ENCODE results near the gene TMEM63C.

The TMEM63C gene

DNA sequence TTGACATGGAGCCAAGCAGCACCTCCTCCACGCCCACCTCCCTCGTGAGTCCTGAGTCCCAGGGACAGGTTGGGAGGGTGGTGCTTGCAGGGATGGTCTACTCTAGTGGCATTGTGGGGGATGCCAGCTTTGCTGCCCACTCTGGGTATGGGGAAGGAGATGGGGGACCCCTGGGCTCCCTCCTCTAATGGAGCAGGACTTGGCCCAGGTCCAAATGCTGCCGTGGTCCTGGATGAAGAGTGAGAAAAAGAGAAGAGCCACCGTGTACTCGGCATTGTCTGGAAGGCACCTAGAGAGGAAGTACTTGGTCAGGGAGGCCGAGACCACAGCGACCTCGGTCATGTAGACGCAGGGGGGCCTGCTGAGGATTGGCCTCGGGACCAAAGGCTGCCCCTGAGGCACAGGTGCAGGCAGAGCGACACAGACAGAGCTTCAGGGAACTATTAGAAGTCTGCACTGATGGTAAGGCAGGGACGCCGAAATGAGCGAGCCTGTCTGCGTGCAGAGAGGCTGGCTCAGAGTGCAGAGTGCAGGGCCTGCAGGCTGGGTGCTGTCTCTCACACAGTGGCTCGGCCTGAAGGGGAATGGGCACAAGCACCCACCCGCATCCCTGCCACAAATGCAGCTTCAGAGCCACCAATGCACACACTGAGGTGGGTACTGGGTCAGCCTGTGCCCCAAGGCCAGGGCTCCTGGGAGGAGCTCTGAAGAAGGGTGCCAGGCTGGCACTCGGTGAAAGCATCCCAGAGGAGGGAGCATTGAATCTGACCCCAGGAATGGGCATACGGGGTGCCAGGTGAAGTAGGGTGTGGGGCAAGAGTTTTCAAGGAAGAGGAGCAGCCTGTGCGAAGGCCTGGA is 72.0 kb downstream of the TMEM63C start:
- DNase-seq (ENCODE audit: low read depth in 3 of 3): no peak

DNA sequence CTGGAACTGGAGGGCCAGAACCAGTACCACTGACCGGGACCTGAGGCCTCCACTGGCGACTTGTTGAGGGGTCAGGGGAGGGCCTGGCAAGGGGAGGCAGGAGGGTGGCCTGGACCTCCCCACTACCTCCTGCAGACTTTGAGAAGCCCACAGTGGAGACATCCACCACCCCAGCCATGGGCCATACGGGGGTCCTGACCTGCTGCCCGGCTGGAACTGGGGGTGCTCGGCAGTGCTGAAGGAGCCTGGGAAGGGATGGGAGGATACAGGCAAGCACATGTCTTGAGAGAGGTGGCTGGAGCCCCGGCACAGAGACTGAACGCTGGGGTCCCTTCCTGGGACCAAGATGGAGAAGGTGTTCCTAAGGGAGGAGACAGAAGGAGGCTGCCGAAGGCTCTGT is 75.1 kb downstream of the TMEM63C start:
- no peak for DNase-seq (ENCODE audit: low read depth in 3 of 3)

DNA sequence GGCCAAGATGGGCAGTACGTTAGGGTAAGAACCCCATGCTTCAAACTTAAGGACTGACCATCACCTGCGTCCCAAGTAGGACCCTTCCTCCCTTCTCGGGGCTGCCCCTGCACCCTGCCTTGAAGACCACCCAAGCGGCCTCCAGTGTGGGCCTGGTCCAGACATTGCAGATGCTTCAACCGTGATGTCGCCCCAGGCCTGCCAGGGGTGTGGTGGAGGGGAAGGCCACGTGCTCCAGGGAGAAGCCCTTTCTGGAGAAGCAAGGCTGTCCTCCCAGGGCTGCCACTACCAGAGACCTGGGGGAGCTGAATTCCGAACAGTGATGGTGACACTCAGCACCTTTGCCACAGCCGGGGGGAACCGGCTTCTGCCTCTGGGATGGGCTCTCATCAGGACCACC is 76.1 kb downstream of the TMEM63C start:
- no peak for DNase-seq (ENCODE audit: low read depth in 3 of 3)

DNA sequence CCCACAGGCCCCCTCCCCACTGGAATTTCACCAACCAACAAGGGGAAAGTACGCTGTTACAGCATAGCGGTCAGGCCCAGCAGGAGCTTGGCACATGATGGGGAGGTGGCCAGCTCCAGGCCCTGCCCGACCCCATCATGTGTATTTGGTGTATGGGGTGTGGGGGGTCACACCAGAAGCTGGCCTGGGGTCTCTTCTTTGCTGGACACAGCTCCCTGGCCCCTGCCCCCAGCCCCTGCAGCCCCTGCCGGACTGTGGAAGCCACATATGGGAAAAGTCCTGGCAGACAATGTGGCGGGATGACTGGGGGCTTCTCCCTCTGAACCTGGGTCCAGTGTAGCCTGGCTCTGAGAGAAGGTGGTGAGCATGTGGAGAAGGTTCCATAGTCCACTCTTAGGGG is 77.0 kb downstream of the TMEM63C start:
- no peak for DNase-seq (ENCODE audit: low read depth in 3 of 3)

DNA sequence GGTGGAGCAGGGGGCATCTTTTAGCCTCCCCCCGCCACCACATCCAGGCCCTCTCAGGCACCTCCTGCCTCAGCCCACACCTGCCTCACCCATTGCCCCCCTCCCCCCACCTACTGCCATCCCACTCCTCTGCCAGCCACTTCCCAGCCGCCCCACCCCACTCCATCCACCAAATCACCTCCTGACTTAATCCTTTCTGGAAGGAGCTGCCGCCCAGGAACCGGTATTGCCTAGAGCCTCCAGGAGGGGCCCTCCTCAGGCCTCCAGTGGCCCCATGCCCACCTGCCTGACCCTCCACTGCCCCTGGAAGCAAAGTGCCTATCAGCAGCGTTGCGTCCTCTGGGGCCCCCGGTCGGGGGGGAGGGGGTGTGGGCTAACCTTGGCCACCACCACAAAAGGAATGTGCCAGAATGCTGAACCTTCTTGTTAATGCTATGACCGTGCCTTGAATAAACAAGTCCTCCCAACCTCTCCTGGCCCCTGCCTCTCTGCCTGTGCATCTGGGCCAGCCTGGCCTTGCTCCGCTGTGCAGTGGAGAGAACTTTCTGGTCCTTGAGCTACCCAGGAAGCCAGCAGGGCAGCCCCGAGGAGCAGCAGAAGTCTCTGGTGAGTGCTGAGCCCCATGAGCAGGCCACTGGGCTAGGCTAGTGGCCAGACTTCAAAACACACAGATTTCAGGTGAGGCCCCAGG is 77.6 kb downstream of the TMEM63C start:
- no peak for DNase-seq (ENCODE audit: low read depth in 3 of 3)

DNA sequence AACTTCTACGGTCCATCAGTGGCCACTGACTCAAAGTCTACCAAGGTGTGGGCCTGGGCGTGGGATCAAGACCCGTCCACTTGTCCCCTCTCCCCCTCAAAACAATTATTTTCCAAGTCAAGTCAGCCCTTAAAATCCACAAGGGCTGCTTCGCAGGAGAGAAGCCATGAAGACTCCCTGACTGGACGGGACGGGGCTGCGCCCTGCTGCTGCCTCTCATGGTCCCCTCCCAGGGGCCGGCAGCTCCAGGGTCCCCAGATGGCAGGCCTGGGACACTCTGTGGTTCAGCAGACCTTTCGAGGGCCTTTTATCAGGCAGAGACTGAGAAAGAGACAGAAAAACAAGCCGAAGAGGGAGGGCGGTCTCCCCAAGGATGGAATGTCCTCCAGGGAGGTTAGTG is 78.6 kb downstream of the TMEM63C start:
- DNase-seq (ENCODE audit: low read depth in 3 of 3): no peak

DNA sequence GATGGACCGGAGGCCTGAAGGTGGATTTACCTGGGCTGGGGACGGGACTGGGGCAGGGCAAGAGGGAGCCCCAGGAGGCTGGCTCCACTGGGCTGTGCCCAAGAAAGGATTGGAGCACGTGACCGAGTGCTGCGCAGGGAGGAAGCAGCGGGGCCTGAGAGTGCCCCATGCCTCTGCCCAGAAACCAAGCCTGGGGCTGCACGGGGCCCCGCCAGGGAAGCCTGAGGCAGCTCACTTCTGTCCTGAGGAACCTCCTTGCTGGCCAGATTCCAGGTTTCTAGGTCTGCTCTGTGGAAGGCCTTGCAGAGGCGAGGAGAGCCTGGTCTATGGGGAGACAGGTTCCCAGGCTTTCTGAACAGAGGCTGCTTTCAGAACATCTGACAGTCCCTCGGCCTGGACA is 79.0 kb downstream of the TMEM63C start:
- no peak for DNase-seq (ENCODE audit: low read depth in 3 of 3)

DNA sequence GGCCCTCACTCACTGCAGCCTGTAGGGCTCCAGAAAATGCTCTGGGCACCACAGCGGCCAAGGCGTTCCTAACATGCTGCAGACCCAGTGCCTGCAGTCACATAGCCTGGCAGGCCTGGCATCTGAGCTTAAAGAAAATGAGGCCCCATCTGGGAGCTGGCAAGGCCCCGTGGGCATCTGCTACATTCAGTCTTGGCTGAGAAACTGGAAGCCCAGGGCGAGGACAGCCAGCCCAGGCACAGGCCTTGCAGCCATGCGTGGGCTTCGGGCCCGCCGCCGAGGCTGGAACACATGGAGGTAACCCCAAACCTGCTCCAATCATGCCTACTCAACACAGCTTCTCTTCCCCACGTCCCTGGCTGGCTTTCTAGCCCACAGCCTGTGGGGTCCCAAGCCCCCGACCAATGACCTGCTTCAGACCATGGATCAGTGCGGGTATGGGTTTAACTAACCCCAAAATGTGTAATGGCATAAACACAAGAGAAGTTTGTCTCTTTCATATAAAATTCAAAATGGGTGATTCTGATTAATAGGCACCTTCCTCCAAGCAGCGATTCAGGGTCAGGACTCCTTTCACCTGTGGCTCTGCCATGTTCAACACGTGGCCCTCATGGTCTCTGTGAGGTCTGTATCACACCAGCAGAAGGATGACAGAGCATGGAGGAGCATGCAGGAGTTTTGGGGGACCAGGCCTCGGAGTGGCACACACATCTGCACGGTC is 83.0 kb downstream of the TMEM63C start:
- DNase-seq (ENCODE audit: low read depth in 3 of 3): no peak

DNA sequence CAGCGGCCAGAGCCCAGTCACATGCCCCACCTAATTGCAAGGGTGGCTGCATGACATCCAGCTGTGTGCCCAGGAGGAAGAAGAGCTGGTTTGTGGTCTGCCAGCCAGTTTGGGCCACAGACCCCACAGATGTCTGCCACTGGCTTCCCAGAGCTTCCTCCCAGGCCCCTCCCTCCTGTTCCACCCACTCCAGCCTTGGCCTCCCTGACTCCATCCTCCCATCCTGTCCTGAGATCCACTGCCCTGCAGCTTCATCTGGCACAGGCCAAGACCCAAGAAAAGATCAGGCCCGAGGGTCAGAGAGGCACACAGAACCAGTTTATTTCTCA is 83.6 kb downstream of the TMEM63C start:
- DNase-seq (ENCODE audit: low read depth in 3 of 3): no peak

DNA sequence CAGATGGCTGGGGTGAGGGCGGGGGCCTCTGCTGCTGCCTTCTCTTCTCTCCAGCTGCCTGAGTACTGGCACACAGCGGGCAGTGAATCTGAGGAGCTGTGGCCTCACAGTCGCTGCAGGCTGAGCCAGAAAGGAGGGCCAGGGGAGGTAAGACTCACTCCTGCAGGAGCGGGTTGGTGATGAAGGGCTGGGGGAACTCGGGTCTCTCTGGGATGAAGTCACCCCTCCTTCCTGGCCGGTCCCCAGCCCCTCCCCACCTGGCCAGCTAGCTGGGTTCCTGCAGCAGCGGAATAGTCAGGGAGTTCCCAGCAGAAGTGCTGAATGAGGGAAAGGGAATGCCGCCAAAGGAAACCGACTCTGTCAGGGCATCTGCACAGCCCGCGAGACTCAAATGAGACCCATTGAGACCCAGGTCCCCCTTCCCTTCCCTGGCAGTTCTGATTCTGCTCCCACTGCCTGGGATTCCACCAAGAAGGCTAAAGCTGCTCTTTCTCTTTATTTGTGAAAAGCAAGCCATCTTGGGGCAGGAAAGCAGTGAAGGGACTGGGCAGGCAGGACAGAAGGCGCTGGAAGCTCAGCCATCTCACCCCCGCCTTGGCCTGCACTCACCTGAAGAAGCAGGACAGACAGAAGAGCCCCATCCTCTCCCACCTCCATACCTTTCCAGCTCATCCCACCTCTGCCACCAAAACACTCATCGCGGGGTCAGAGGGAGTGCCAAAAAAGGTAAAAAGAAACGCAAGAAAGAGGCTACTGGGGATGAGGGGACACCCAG is 84.2 kb downstream of the TMEM63C start:
- DNase-seq (ENCODE audit: low read depth in 3 of 3): no peak

DNA sequence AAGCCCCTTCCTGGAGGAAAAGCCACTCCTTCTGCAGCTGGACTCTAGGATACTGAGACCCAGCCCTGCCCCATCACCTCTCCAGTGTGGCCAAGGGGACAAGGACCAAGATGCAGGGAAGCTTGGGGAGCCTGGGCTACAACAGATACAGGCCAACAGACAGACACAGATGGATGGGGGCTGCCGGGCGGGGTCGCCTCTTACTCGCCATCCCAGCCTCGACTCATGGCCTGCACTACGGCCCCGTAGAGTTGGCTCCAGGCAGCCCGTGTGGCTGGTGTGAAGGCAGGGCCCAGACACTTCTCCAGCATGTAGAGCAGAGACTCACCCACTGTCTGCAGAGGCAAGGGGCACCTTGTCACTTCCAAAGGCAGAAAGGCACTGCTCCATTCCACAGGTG is 84.7 kb downstream of the TMEM63C start:
- no peak for DNase-seq (ENCODE audit: low read depth in 3 of 3)

DNA sequence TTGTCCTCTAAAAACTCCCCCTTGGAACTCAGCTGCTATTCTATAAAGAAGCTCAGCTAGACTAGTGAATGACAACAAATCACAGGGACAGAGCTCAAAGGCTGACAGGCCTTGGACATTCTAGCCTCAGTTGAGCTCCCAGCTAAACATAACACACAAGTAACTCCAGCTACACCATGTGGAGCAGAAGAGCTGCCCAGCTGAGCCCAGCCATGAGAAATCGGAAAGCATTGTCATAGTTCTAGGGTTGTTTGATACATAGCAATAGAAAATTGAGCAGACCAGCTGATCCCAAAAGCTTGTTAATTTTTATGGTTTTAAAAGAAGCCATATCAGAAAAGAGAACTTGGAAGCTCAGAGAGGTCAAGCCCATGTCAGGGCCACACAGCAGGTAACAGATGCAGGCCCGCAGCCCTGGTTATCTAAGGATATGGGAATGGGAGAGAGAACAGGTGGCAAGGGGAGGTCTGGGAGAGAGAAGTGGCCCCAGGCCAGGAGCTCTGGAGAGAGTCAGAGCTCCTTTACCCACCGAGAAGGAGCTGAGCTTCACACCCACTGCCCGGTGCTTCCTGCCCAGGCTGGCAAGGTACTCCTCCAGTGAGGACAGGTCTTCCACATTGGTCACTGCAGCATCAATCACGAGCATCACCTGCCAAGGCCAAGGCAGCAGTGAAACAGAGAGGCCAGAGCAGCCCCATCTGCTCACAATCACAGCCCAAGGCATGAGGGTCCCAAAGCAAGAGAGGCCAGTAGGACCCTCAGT is 86.5 kb downstream of the TMEM63C start:
- no peak for DNase-seq (ENCODE audit: low read depth in 3 of 3)

DNA sequence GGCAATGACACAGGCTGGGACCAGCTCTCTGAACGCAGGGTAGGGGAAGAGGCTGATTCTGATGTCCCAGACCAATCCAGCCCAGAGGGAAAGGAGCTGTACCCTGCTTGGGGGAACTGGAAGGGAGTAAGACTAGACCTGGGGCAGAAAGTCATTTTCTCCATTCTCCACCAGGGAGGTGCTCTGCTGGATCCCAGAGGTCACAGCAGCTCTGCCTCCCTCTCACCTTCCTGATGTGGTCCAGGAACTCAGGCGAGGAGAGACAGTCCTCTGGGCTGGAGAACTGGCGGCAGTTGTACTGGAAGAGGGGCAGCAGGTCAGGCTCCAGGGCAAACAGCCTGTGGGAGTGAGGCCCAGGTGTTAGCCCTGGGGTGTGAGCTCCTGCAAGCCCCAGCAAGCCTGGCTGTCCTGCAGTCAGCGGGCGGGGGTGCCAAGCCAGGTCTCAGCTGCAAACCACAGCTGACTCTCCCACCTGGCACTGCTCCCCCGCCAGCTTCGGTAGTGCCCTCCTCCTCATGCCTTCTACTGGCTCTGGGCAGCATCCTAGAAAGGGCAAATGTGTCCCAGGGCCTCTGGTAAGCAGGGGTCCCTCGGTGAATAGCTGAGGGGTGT is 87.5 kb downstream of the TMEM63C start:
- DNase-seq (ENCODE audit: low read depth in 3 of 3): no peak

DNA sequence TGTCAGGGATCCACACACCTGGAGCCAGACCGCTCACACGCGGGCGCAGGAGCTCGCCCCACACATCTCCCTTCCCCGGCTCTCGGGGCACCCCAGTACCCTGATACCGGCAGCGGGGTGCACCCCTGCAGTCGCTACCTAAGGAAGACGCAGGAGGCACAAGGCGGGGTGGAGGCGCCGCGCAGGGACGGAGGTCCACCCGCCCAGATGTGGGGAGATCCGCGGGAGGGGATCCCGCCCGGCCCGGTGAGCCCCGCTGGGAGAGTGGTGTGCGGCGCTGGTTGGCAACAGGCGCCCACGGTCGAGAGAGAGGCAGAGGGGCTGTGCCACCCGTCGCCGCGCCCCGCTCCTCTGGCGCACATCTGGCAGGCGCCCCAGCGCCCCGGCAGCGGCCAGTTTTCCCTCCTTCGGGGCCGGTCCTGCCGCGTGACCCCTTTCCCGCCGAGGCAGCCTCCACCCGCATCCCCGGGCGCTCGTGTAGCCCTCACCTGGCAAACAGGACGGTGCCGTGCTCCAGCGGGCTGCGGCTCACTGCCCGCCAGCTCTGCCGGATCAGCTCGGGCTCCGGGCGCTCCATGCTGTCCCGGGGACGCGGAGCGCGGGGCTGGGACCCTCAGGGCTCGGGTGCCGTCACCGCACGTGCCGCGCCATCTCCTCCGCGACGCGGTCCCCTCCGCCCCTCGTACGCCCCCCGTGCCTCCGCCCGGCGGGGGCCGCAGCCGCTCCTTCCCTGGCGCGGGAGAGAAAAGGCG is 88.9 kb downstream of the TMEM63C start:
- no peak for DNase-seq (ENCODE audit: low read depth in 3 of 3)

DNA sequence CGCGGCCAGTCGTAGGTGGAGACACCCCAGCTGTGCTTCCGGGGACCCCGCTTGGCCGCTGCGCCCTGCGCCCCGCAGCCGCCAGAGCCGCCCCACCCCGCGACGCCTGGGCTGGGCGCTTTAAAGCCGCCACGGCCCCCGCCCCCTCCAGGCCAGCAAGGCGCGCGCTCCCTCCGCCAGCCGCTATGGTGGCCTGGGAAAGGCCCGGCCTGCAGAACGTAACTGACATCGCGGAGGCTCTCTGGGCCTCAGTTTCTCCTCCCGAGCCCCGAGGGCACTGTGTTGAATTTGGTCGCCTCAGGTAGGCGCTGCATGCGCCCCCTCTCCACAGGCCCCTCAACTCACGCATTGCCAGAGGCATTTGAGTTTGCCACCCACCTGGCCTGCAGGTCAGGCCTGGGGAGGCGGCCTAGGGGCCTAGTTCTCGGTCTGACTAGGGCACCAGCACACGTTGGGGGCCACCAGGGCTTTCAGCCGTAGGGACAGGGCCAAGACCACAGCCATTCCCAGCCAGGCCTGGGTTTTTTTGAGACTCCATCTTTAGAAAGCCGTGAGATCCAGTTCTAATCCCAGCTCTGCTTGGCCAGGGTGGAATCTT is 89.6 kb downstream of the TMEM63C start, which contains the start of gene NGB:
TSS of gene NGB (minus strand) at position 94 of the 598 bp plus-strand sequence. CDS start 269 bp downstream, outside the sequence.
- DNase-seq (ENCODE audit: low read depth in 3 of 3): no peak

DNA sequence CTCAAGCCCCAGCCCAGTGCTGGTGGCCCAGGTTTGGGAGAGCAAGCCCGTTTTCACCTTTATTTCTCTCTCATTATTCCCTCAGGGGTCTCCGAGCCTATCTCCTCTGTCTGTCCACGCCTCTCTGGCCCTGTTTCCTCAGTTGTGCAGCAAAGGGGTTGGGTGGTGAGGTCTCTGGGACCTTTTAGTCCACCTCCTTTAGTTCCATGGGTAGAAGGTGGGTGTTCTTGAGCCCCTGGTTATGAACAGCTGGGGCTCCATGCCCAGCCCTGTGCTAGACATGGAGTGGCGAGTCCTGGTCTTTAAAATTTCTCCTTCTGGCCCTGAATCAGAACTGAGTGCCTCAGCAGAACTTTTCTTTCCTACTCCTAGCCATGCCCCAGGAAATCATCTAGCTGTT is 90.7 kb downstream of the TMEM63C start:
- DNase-seq (ENCODE audit: low read depth in 3 of 3): no peak

DNA sequence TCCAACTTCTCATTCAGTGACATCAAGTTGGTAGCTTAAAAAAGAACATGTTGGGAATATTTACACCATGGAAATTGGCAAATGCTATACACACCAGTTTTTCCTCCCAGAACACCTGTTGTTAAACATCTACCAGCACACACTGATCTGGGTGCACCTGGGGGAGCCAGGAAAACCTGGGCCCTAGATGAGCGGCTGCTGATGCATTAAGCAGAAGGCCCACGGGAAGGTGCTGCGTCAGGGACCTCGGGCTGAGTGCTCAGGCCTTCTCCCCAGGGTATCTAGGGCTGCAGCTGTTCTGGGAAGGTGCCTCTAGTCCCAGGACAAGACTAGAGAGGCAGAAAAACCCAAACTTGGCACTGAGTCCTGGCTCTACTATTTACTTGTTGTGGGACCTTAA is 92.2 kb downstream of the TMEM63C start:
- no peak for DNase-seq (ENCODE audit: low read depth in 3 of 3)

DNA sequence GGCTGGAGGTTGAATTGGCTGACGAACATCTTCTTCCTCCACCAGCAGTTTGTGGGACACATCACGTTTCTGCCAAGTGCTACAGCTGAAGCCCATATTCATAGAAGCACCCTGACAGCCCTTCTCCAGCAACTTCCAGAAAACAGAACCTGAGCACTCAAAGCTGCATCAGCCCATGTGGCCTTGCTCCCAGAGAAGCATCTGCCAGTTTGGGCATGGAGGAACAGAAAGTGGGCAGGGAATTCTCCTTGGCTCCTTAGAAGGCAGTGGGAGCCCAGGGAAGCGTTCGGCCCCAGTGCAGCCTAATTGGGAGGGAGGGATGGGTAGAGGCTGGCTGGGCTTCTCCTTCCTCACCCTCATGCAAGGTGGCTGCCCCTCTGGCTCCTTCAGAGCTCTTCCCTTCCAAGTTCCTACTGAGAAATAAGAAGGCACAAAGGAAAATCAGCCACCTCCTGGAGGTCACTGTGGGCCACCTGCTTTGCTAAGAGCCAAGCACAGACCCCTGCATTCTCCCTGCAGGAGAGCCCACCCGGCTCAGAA is 93.5 kb downstream of the TMEM63C start:
- DNase-seq (ENCODE audit: low read depth in 3 of 3): no peak

DNA sequence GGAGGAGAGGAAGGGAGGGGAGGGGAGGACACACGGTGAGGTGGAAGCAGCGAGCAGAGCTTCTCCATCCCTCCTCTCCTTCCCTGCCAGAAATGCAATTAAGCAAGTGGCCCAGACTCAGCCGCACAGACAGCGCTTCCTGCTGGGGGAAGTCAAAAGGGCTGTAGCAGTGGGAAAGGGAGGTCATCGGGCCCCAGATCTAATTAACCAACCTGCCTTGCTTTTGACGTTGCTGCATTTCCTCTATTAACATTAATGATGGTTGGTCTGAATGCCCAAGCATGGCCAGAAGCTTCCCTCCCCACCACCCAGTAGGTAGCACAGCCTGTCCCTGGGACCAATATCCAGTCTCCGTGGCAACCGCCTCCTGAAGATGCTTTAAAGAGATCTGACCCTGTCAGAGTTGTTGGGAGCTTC is 94.0 kb downstream of the TMEM63C start:
- DNase-seq (ENCODE audit: low read depth in 3 of 3): no peak
